Spinal cord (tissue), 10 donors: ENCODE results near the gene H2AZ1. TPM values are rescaled to one million over a fixed set of nuclear protein-coding genes. Genes with fewer than 3 reads are reported as not detected.
"Not testable (repeated sequence)": the region's sequence is repeated elsewhere in the genome, so short reads cannot be mapped to it uniquely, and the experiment has no call there.

Experiments used
- DNase-seq, 6 donors: peaks; one replicate each; pipeline versions ENCODE4 v3.0.0 to v3.0.0-alpha.2; 2013 to 2015; ENCODE audit warnings: low spot score in 6 of 6, low read depth in 4 of 6
- H3K27ac ChIP-seq: one replicate; pipeline ENCODE4 v1.5.1; 2013; ENCODE audit warnings: low read depth, low read length, control low read depth
- H3K27me3 ChIP-seq: one replicate; pipeline ENCODE4 v1.6.1; 2013; ENCODE audit warnings: low read length; ENCODE audit not compliant: control insufficient read depth, insufficient read depth
- H3K36me3 ChIP-seq: one replicate; pipeline ENCODE4 v1.6.1; 2013; ENCODE audit warnings: low read length; ENCODE audit not compliant: control insufficient read depth, insufficient read depth
- H3K4me1 ChIP-seq: one replicate; pipeline ENCODE4 v1.6.1; 2013; ENCODE audit warnings: low read length; ENCODE audit not compliant: control insufficient read depth, insufficient read depth
- H3K4me3 ChIP-seq: one replicate; pipeline ENCODE4 v1.5.1; 2013; ENCODE audit warnings: low read depth, low read length, control low read depth
- H3K9me3 ChIP-seq: one replicate; pipeline ENCODE4 v1.6.1; 2013; ENCODE audit warnings: low read length; ENCODE audit not compliant: control insufficient read depth, insufficient read depth
- WGBS: methylation state at CpG from one replicate; pipeline ENCODE4 v1.1.5; 2013; ENCODE audit warnings: missing lambda C conversion rate; ENCODE audit not compliant: insufficient coverage; 5-methylcytosine and 5-hydroxymethylcytosine counted together
- polyA plus RNA-seq, 2 donors: library from polyadenylated mRNA; unstranded; fragments of 120-200 nt; gene quantifications; one replicate each; pipeline ENCODE4 v1.2.1, GENCODE V29; 2013; ENCODE audit not compliant: insufficient read length in 2 of 2
- total RNA-seq, 2 donors: library from RNA; depleted of rRNA in 1 of 2; stranded (reverse); fragments of 120-200 nt in 1 of 2; fragments of >200 nt in 1 of 2; gene quantifications; one replicate each; pipeline versions ENCODE4 v1.2.3 to v1.2.4, GENCODE V29; 2013 to 2014
- donor health status: healthy.

The H2AZ1 gene
- total and polyA plus RNA-seq, 4 donors, result 130 to 280 (median 238) TPM

- no CpG with 5 or more reads among the region's 1 CpG for WGBS
- no peak overlapping the region for H3K27ac ChIP-seq
- H3K27me3 ChIP-seq, result no peaks in the 10 kb centered on the region
- H3K36me3 ChIP-seq, result no peaks in the 10 kb centered on the region
- no peak overlapping the region for H3K4me3 ChIP-seq
- H3K9me3 ChIP-seq, result no peaks in the 10 kb centered on the region
- no peak for DNase-seq
- H3K4me1 ChIP-seq, result no peaks in the 10 kb centered on the region
Measured at GRCh38 chr4:99968330-99968729, 18.3 kb upstream of the H2AZ1 start.

- Histone ChIP-seq H3K36me3 (no peaks in the 10 kb centered on the region), H3K27me3 (no peaks in the 10 kb centered on the region), H3K4me3 (no peak overlapping the region), H3K9me3 (no peaks in the 10 kb centered on the region), H3K4me1 (no peaks in the 10 kb centered on the region), H3K27ac (no peak overlapping the region)
- DNase-seq, result no peak
- WGBS, result no CpG with 5 or more reads among the region's 3 CpGs
Measured at GRCh38 chr4:99966692-99967091, 16.6 kb upstream of the H2AZ1 start.

GRCh38 chr4:99965674-99966350 lies 15.7 kb upstream of the H2AZ1 start:
- Histone ChIP-seq H3K4me1 (no peaks in the 10 kb centered on the region), H3K36me3 (no peaks in the 10 kb centered on the region), H3K4me3 (no peak overlapping the region), H3K9me3 (no peaks in the 10 kb centered on the region), H3K27me3 (no peaks in the 10 kb centered on the region), H3K27ac (peak overlapping the region; percentile 25)
- DNase-seq, result no peak
- WGBS, result 80% methylated on average over 2 of the region's 5 CpGs

GRCh38 chr4:99965173-99965572 lies 15.1 kb upstream of the H2AZ1 start:
- Histone ChIP-seq H3K4me3 (no peak overlapping the region), H3K9me3 (no peaks in the 10 kb centered on the region), H3K27me3 (no peaks in the 10 kb centered on the region), H3K4me1 (no peaks in the 10 kb centered on the region), H3K27ac (no peak overlapping the region), H3K36me3 (no peaks in the 10 kb centered on the region)
- DNase-seq, result no peak

DNA sequence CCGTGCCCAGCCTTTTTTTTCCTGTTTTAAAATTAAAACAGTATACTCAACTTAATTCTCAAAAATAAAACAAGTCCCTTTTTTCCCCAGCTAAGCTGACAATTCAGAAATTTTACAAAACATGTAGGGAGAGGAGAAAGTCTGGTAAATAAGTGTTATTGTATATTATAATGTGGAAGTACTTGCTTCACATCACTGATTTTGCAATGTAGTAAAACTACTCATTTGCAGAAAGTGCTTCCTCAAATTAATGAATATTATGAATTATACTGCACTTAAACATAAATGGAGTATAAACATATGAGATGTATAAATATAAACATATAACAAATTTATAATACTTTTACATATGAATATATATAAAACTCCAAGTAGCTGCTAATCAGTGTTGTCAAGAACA lies 11.6 kb upstream of the H2AZ1 start:
- Histone ChIP-seq H3K27ac (no peak overlapping the region), H3K9me3 (no peaks in the 10 kb centered on the region), H3K4me1 (no peaks in the 10 kb centered on the region), H3K4me3 (no peak overlapping the region), H3K27me3 (no peaks in the 10 kb centered on the region), H3K36me3 (no peaks in the 10 kb centered on the region)
- no peak for DNase-seq
- WGBS, result 100% methylated on average over 1 of the region's 1 CpG

DNA sequence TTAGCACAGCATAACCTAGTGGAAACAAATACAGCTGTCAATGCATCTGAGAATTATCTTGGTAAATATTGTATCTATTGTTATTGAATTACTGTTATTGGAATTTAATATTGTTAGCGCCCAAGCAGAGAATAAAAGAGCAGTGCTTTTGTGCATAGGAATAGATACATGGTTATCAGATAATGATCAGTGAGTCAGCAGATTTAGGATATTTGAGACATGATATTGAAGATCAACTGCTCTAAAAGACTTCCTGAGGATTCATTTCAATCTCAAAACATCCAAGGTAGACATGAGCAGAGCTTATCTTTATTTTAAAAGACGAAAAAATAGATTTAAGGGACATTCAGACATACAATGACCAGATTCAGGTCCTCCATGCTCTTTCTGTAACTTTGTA lies 10.6 kb upstream of the H2AZ1 start:
- no peaks in the 10 kb centered on the region for H3K9me3 ChIP-seq
- no peaks in the 10 kb centered on the region for H3K4me1 ChIP-seq
- WGBS, result 100% methylated on average over 1 of the region's 2 CpGs
- DNase-seq, result no peak
- H3K4me3 ChIP-seq, result no peak overlapping the region
- H3K27ac ChIP-seq, result no peak overlapping the region
- no peaks in the 10 kb centered on the region for H3K36me3 ChIP-seq
- H3K27me3 ChIP-seq, result no peaks in the 10 kb centered on the region

GRCh38 chr4:99958207-99958606 lies 8.1 kb upstream of the H2AZ1 start:
- no CpG with 5 or more reads among the region's 3 CpGs for WGBS
- H3K36me3 ChIP-seq, H3K4me3 ChIP-seq, H3K27ac ChIP-seq, H3K4me1 ChIP-seq, H3K9me3 ChIP-seq, DNase-seq, H3K27me3 ChIP-seq: not testable (repeated sequence)

DNA sequence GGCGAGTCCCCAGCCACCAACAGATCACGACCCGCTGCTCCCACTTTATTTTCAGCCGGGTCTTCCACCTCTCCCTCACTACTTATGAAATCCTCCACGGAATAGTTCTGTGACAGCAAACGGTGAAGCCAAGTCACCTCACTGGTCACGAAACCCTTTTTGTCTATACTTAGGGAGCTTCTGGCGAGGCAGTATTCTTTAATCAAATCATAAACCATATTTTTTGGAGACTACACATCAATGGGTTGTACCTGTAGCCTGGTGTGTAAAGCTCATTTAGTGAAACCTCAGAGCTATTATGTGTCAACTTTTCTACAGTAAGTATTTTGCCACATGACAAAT lies 809 bp upstream of the H2AZ1 start:
- WGBS, result 0% methylated on average over 6 of the region's 8 CpGs
- Histone ChIP-seq H3K27me3 (no peaks in the 10 kb centered on the region), H3K4me3 (peak overlapping the region; percentile 92), H3K9me3 (no peaks in the 10 kb centered on the region), H3K27ac (peak overlapping the region; percentile 90), H3K4me1 (peaks cover 4% of the 10 kb centered on the region), H3K36me3 (no peaks in the 10 kb centered on the region)
- DNase-seq, result no peak

GRCh38 chr4:99949034-99949998 lies 759 bp downstream of the H2AZ1 start:
- no peaks in the 10 kb centered on the region for H3K27me3 ChIP-seq
- no peaks in the 10 kb centered on the region for H3K36me3 ChIP-seq
- DNase-seq, result peak; percentile 87 to 99 (median 92)
- no peaks in the 10 kb centered on the region for H3K9me3 ChIP-seq
- under 1% methylated on average over 88 of the region's 98 CpGs for WGBS
- peaks cover 11% of the 10 kb centered on the region for H3K4me1 ChIP-seq
- peak overlapping the region; percentile 92 for H3K4me3 ChIP-seq
- H3K27ac ChIP-seq, result peak overlapping the region; percentile 99

DNA sequence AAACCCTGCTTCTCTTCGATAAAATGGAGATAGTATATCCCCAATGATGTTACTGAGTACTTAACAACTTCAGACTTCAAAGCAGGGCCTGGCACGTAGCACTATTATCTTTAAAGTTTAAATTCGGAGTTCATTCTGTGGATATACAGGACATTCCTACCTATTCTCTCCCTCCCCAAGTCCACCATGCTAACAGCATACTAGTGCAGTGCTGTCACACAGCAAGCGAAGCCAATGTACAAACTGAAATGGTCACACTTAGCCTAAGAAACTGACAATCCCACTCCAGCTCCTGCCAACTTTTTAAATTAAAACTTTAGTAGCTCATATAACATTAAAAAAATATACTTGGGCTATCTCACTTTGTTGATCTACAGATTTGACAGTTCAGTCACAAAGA lies 2.5 kb downstream of the H2AZ1 start:
- Histone ChIP-seq H3K27ac (peak overlapping the region; percentile 88), H3K9me3 (no peaks in the 10 kb centered on the region), H3K4me1 (peaks cover 11% of the 10 kb centered on the region), H3K36me3 (no peaks in the 10 kb centered on the region), H3K4me3 (no peak overlapping the region), H3K27me3 (no peaks in the 10 kb centered on the region)
- DNase-seq, result no peak
- WGBS, result 67% methylated on average over 2 of the region's 4 CpGs
